Measurements from ENCODE around the gene PHLPP1. TPM values are rescaled to one million over a fixed set of nuclear protein-coding genes. Genes with fewer than 3 reads are reported as not detected.

PHLPP1 gene
- total and polyA plus RNA-seq, 2 of the 13 experiments (the other 11 are each of a cell fraction or from before 2014, with no cell fraction given) = 9.8 to 18.5 TPM

GRCh38 chr18:62880034-62880433 is 164.7 kb downstream of the PHLPP1 start (continued):
- TF ChIP-seq IRF1 (CRISPR knock-in tag; IDR thresholded peaks at IDR 0.05; ENCODE audit: low read depth) (no peak), PRDM10 (CRISPR knock-in tag; IDR thresholded peaks at IDR 0.05; ENCODE audit: low read depth) (no peak), SMAD1 (CRISPR knock-in tag; IDR thresholded peaks at IDR 0.05; ENCODE audit: borderline replicate concordance, low read depth) (no peak), TBX2 (CRISPR knock-in tag; IDR thresholded peaks at IDR 0.05; ENCODE audit: borderline replicate concordance) (no peak), ZNF564 (CRISPR knock-in tag; IDR thresholded peaks at IDR 0.05) (no peak), SP2 (CRISPR knock-in tag; IDR thresholded peaks at IDR 0.05) (no peak), ZNF850 (CRISPR knock-in tag; conservative IDR thresholded peaks at IDR 0.05) (no peak), HNF4G (IDR thresholded peaks at IDR 0.05; ENCODE audit: borderline replicate concordance, low read depth, low read length) (no peak), HNF4G (CRISPR knock-in tag; IDR thresholded peaks at IDR 0.05; ENCODE audit: borderline replicate concordance, low read depth) (no peak), ATF2 (CRISPR knock-in tag; IDR thresholded peaks at IDR 0.05) (no peak), LBX2 (CRISPR knock-in tag; IDR thresholded peaks at IDR 0.05; ENCODE audit: borderline replicate concordance) (no peak)
